H1 (cell line): Measurements from ENCODE around the gene LYPD3. TPM values are rescaled to one million over a fixed set of nuclear protein-coding genes. Genes with fewer than 3 reads are reported as not detected.

Experiments used
- CTCF ChIA-PET: fragments of 300-600 bp; sonication (Branson Sonifier 250); formaldehyde crosslinking; loops from one replicate; lab custom pipeline; 2021; ENCODE audit not compliant: partially characterized antibody; lab: Charles Lee
- POLR2A ChIA-PET: fragments of 300-600 bp; sonication (Branson Sonifier 250); formaldehyde crosslinking; loops from one replicate; lab custom pipeline; 2021; ENCODE audit warnings: inconsistent platforms; ENCODE audit not compliant: partially characterized antibody; lab: Charles Lee
- DNase-seq, 2 experiments: peaks; one replicate each; pipeline versions ENCODE4 v3.0.0 to v3.0.0-alpha.2; 2010 to 2022; ENCODE audit warnings: low spot score in 2 of 2, low read depth in 1 of 2, mixed read lengths in 1 of 2
- FAIRE-seq: peaks from 2 replicates; lab custom pipeline; 2011; peaks lifted over from hg19 to GRCh38; lab: Jason Lieb, UNC
- H2AFZ ChIP-seq: 2 replicates; pipeline ENCODE4 v1.8.1; 2012; ENCODE audit warnings: low read length, inconsistent platforms
- H2AK5ac ChIP-seq: 2 replicates; pipeline ENCODE4 v1.6.1; 2013; ENCODE audit warnings: low read depth, low read length
- H2BK120ac ChIP-seq: replicated peaks from 2 replicates; pipeline ENCODE3; 2013; ENCODE audit warnings: low read depth, low read length, inconsistent platforms
- H2BK12ac ChIP-seq: 2 replicates; pipeline ENCODE4 v1.6.1; 2013; ENCODE audit warnings: low read depth, low read length
- H2BK15ac ChIP-seq: 2 replicates; pipeline ENCODE4 v1.6.1; 2013; ENCODE audit warnings: low read length
- H2BK20ac ChIP-seq: 2 replicates; pipeline ENCODE4 v1.6.1; 2013; ENCODE audit warnings: low read length
- H2BK5ac ChIP-seq: 2 replicates; pipeline ENCODE4 v1.6.1; 2013; ENCODE audit warnings: low read depth, low read length
- H3K14ac ChIP-seq: 2 replicates; pipeline ENCODE4 v1.6.1; 2013; ENCODE audit warnings: inconsistent platforms; ENCODE audit not compliant: insufficient read length
- H3K18ac ChIP-seq: 2 replicates; pipeline ENCODE4 v1.6.1; 2013; ENCODE audit warnings: low read length; ENCODE audit errors: extremely low read depth
- H3K23ac ChIP-seq: 2 replicates; pipeline ENCODE4 v1.6.1; 2013; ENCODE audit warnings: inconsistent platforms; ENCODE audit not compliant: insufficient read length
- H3K23me2 ChIP-seq: 2 replicates; pipeline ENCODE4 v1.6.1; 2013; ENCODE audit warnings: low read depth, low read length
- H3K27ac ChIP-seq: 2 replicates; pipeline ENCODE4 v1.6.1; 2011; ENCODE audit warnings: low read depth, low read length, inconsistent platforms
- H3K27me3 ChIP-seq, 4 experiments: replicated peaks in 1 of 4; 1 replicate in 1 of 4; 2 replicates in 3 of 4; pipeline versions ENCODE4 v1.6.1 to v1.8.1; 2011 to 2013; ENCODE audit warnings: low read length in 3 of 4, mild to moderate bottlenecking in 3 of 4, inconsistent platforms in 2 of 4, mixed read lengths in 2 of 4, moderate library complexity in 1 of 4; ENCODE audit not compliant: control insufficient read depth in 3 of 4, insufficient read depth in 3 of 4; ENCODE audit errors: extremely low read depth in 1 of 4
- H3K36me3 ChIP-seq, 4 experiments: 2 replicates each; pipeline versions ENCODE4 v1.6.1 to v1.8.1; 2011 to 2013; ENCODE audit warnings: mild to moderate bottlenecking in 4 of 4, low read length in 3 of 4, moderate library complexity in 2 of 4, control low read depth in 1 of 4, inconsistent platforms in 1 of 4; ENCODE audit not compliant: insufficient read depth in 4 of 4, control insufficient read depth in 2 of 4
- H3K4ac ChIP-seq: replicated peaks from 2 replicates; pipeline ENCODE3; 2013; ENCODE audit warnings: low read length, low read depth, mixed read lengths, inconsistent platforms; ENCODE audit not compliant: insufficient read length
- H3K4me1 ChIP-seq, 4 experiments: replicated peaks in 1 of 4; 1 replicate in 1 of 4; 2 replicates in 3 of 4; pipeline versions ENCODE4 v1.6.1 to v1.8.1; 2011 to 2013; ENCODE audit warnings: low read length in 3 of 4, inconsistent platforms in 2 of 4, mixed read lengths in 1 of 4; ENCODE audit not compliant: insufficient read depth in 4 of 4, control insufficient read depth in 3 of 4
- H3K4me2 ChIP-seq, 2 experiments: 2 replicates each; pipeline versions ENCODE4 v1.6.1 to v1.8.1; 2011 to 2013; ENCODE audit warnings: low read depth in 2 of 2, low read length in 2 of 2, control low read depth in 1 of 2, inconsistent platforms in 1 of 2, mild to moderate bottlenecking in 1 of 2; ENCODE audit not compliant: insufficient read depth in 1 of 2
- H3K4me3 ChIP-seq, 4 experiments: fragments of 200-600, 300-600 bp in 1 of 4; sonication (generic), shearing (Covaris generic), sonication (Bioruptor Twin) in 1 of 4; 2 replicates each; pipeline versions ENCODE4 v1.5.1 to v1.8.1; 2011 to 2016; ENCODE audit warnings: low read length in 4 of 4, low read depth in 3 of 4, control low read depth in 2 of 4, inconsistent platforms in 2 of 4, mild to moderate bottlenecking in 2 of 4, mixed read lengths in 1 of 4, moderate library complexity in 1 of 4; ENCODE audit not compliant: insufficient read depth in 2 of 4; ENCODE audit errors: extremely low read depth in 1 of 4
- H3K56ac ChIP-seq: replicated peaks from 2 replicates; pipeline ENCODE3; 2013; ENCODE audit warnings: low read depth, mild to moderate bottlenecking, mixed read lengths, low read length, inconsistent platforms; ENCODE audit not compliant: insufficient read length
- H3K79me1 ChIP-seq: 2 replicates; pipeline ENCODE4 v1.6.1; 2013; ENCODE audit warnings: low read depth, low read length, control low read depth
- H3K79me2 ChIP-seq, 2 experiments: 2 replicates each; pipeline versions ENCODE4 v1.6.1 to v1.8.1; 2012 to 2013; ENCODE audit warnings: low read length in 2 of 2, mild to moderate bottlenecking in 2 of 2, inconsistent platforms in 1 of 2; ENCODE audit not compliant: insufficient read depth in 2 of 2, control insufficient read depth in 1 of 2
- H3K9ac ChIP-seq, 4 experiments: replicated peaks in 1 of 4; 1 replicate in 1 of 4; 2 replicates in 3 of 4; pipeline versions ENCODE4 v1.6.1 to v1.8.1; 2011 to 2013; ENCODE audit warnings: low read depth in 3 of 4, low read length in 3 of 4, control low read depth in 2 of 4, mild to moderate bottlenecking in 2 of 4, moderate library complexity in 2 of 4, inconsistent platforms in 1 of 4; ENCODE audit errors: extremely low read depth in 1 of 4
- H3K9me3 ChIP-seq, 2 experiments: 2 replicates each; pipeline versions ENCODE4 v1.6.1 to v1.8.1; 2012 to 2013; ENCODE audit warnings: mild to moderate bottlenecking in 2 of 2, moderate library complexity in 2 of 2, control low read depth in 1 of 2, inconsistent platforms in 1 of 2, low read depth in 1 of 2, low read length in 1 of 2, mixed read lengths in 1 of 2; ENCODE audit not compliant: insufficient read depth in 2 of 2
- H4K20me1 ChIP-seq, 2 experiments: replicated peaks in 1 of 2; 2 replicates each; pipeline versions ENCODE3 to v1.8.1; 2011 to 2013; ENCODE audit warnings: inconsistent platforms in 2 of 2, low read length in 2 of 2, mild to moderate bottlenecking in 1 of 2; ENCODE audit not compliant: insufficient read depth in 2 of 2, control insufficient read depth in 1 of 2
- H4K5ac ChIP-seq: 2 replicates; pipeline ENCODE4 v1.6.1; 2013; ENCODE audit warnings: low read length, low read depth, mixed read lengths, inconsistent platforms; ENCODE audit not compliant: insufficient read length
- H4K8ac ChIP-seq: 2 replicates; pipeline ENCODE4 v1.8.0; 2013; ENCODE audit warnings: mild to moderate bottlenecking, moderate library complexity, low read length, inconsistent platforms; ENCODE audit not compliant: insufficient read depth; ENCODE audit errors: extremely low read depth
- H4K91ac ChIP-seq: replicated peaks from 2 replicates; pipeline ENCODE3; 2013; ENCODE audit warnings: low read length, mixed read lengths, inconsistent platforms; ENCODE audit not compliant: insufficient read length
- CREB1 ChIP-seq: IDR thresholded peaks from 2 replicates; pipeline ENCODE4 v1.6.1; 2012; ENCODE audit warnings: inconsistent platforms
- GABPA ChIP-seq: IDR thresholded peaks from 2 replicates; pipeline ENCODE4 v1.6.1; 2011; ENCODE audit warnings: mild to moderate bottlenecking, low read length, moderate library complexity, borderline replicate concordance; ENCODE audit not compliant: insufficient read depth
- GTF2F1 ChIP-seq: IDR thresholded peaks from 2 replicates; pipeline ENCODE4 v1.6.1; 2012; ENCODE audit warnings: low read depth, low read length, improper control_type of control experiment, borderline replicate concordance
- KDM1A ChIP-seq: fragments of 200-600, 300-600 bp; sonication (generic); IDR thresholded peaks from 2 replicates; pipeline ENCODE4 v1.7.1; 2016; ENCODE audit warnings: mild to moderate bottlenecking, low read length, borderline replicate concordance
- KDM5A ChIP-seq: fragments of 200-600 bp; IDR thresholded peaks from 2 replicates; pipeline ENCODE4 v1.7.1; 2012; ENCODE audit warnings: mild to moderate bottlenecking, low read length, inconsistent platforms, mixed read lengths
- POU5F1 ChIP-seq: IDR thresholded peaks from 2 replicates; pipeline ENCODE4 v1.6.1; 2011; ENCODE audit warnings: low read depth, mild to moderate bottlenecking, low read length, moderate library complexity
- RAD21 ChIP-seq, 2 experiments: IDR thresholded peaks in 1 of 2; conservative IDR thresholded peaks in 1 of 2; 2 replicates each; pipeline ENCODE4 v1.6.1; 2011; ENCODE audit warnings: low read depth in 2 of 2, low read length in 2 of 2, improper control_type of control experiment in 1 of 2, inconsistent platforms in 1 of 2, mild to moderate bottlenecking in 1 of 2, moderate library complexity in 1 of 2
- SIX5 ChIP-seq: IDR thresholded peaks from 2 replicates; pipeline ENCODE4 v1.6.1; 2011; ENCODE audit warnings: mild to moderate bottlenecking, low read depth, low read length
- SP4 ChIP-seq: IDR thresholded peaks from 2 replicates; pipeline ENCODE4 v1.6.1; 2012; ENCODE audit warnings: low read length, inconsistent platforms
- TCF12 ChIP-seq: IDR thresholded peaks from 2 replicates; pipeline ENCODE4 v1.6.1; 2011; ENCODE audit warnings: low read depth, mild to moderate bottlenecking, low read length
- WGBS, 2 experiments: shearing (Covaris generic) in 1 of 2; methylation state at CpG; one replicate each; pipeline versions ENCODE4 v1.1.6 to v1.1.7; 2013 to 2015; ENCODE audit warnings: low lambda C conversion rate in 2 of 2, mixed read lengths in 2 of 2, inconsistent platforms in 1 of 2, low coverage in 1 of 2, missing lambda C conversion rate in 1 of 2; ENCODE audit not compliant: insufficient replicate concordance in 2 of 2, insufficient coverage in 1 of 2, insufficient read length in 1 of 2; ENCODE audit errors: extremely low coverage in 1 of 2, missing lambda C conversion rate in 1 of 2; 5-methylcytosine and 5-hydroxymethylcytosine counted together
- polyA plus RNA-seq, 7 experiments: library from polyadenylated mRNA; depleted of rRNA in 3 of 7; stranded (reverse) in 5 of 7; unstranded in 2 of 7; fragments of >200 nt in 5 of 7; fragments of 200-250 nt in 2 of 7; gene quantifications; 1 replicate in 5 of 7; 2 replicates in 1 of 7; 4 replicates in 1 of 7; pipeline versions ENCODE4 v1.2.1 to v1.2.3, GENCODE V29; 2011 to 2013; ENCODE audit warnings: missing spikeins in 2 of 7, mixed read lengths in 2 of 7
- total RNA-seq: library from RNA; stranded (reverse); fragmentation: NEBNext Ultra II Directional; extraction: Animal tissue kit (Norgen Biotek cat#: 25700); gene quantifications from 2 replicates; pipeline ENCODE4 v1.2.1, GENCODE V29; 2021
- TF ChIP-seq, protein P1 (sequence below): IDR thresholded peaks from 2 replicates; pipeline ENCODE4 v1.6.1; 2011; ENCODE audit warnings: low read depth, mild to moderate bottlenecking, low read length; ENCODE audit not compliant: insufficient read depth
- TF ChIP-seq, protein P2 (sequence below), 3 experiments: IDR thresholded peaks; 1 replicate in 2 of 3; 2 replicates in 1 of 3; pipeline versions ENCODE4 v1.5.1 to v1.6.1; 2011; ENCODE audit warnings: low read length in 3 of 3, mild to moderate bottlenecking in 3 of 3, inconsistent platforms in 2 of 3, low read depth in 1 of 3, moderate library complexity in 1 of 3; ENCODE audit not compliant: insufficient read depth in 1 of 3; ENCODE audit errors: control extremely low read depth in 1 of 3

Gene LYPD3
- total and polyA plus RNA-seq, 2 of the 8 experiments (the other 6 are each of a cell fraction or from before 2014, with no cell fraction given), result 4.1 to 16.4 TPM

DNA sequence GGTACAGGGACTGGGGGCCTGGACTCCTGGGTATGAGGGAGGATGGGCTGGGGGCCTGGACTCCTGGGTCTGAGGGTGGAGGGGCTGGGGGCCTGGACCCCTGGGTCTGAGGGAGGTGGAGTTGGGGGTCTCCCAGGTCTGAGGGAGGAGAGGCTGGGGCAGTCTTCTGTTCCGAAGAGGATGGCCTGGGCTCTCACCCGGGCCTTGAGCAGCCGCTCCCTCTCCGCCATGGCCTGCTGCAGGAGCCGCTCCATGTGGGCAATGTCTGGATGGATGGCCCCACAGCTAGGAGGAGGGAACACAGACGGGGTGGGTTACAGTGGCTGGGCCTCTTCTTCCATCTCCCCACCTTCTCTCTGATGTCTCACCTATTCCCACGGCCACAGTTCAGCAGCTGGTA lies 21.0 kb upstream of the LYPD3 start:
- no peak overlapping the region for H4K91ac ChIP-seq
- FAIRE-seq (no peak), DNase-seq (no peak)
- WGBS, 2 experiments, result 95% methylated on average over 5 of the region's 7 CpGs; no CpG with 5 or more reads in 1 of the 2 experiments
- no peaks in the 10 kb centered on the region; the same call in 1 of the 2 replicates for H3K23me2 ChIP-seq
- H2BK120ac ChIP-seq, result no peak overlapping the region
- H3K4me1 ChIP-seq, result no peaks in the 10 kb centered on the region
- H3K23ac ChIP-seq, result no peak overlapping the region
- no peak overlapping the region for H3K4ac ChIP-seq
- H3K9ac ChIP-seq, result no peak overlapping the region
- ChIA-PET POLR2A (no interaction called here), CTCF (interaction anchor here (0.8 kb wide), 1 partner anchor 39 kb away, joined by 3 read pairs; no protein-coding TSS in a partner anchor)
- H3K9me3 ChIP-seq, result no peaks in the 10 kb centered on the region
- no peak overlapping the region for H3K27ac ChIP-seq
- no peak overlapping the region for H4K5ac ChIP-seq
- H3K4me2 ChIP-seq, result no peak overlapping the region
- no peaks in the 10 kb centered on the region for H3K79me2 ChIP-seq
- H4K8ac ChIP-seq, result no peak overlapping the region; the same call in 1 of the 2 replicates
- no peak overlapping the region for H2AK5ac ChIP-seq
- no peak overlapping the region for H3K18ac ChIP-seq
- no peaks in the 10 kb centered on the region for H3K27me3 ChIP-seq
- no peak overlapping the region for H2BK5ac ChIP-seq
- no peak overlapping the region for H2AFZ ChIP-seq
- H2BK15ac ChIP-seq, result no peak overlapping the region
- no peak overlapping the region for H3K14ac ChIP-seq
- H2BK20ac ChIP-seq, result no peak overlapping the region
- no peak overlapping the region for H3K4me3 ChIP-seq
- H3K79me1 ChIP-seq, result no peaks in the 10 kb centered on the region
- no peaks in the 10 kb centered on the region for H3K36me3 ChIP-seq
- no peaks in the 10 kb centered on the region for H4K20me1 ChIP-seq
- H3K56ac ChIP-seq, result no peak overlapping the region
- no peak overlapping the region for H2BK12ac ChIP-seq
- TF ChIP-seq, protein P1, sequence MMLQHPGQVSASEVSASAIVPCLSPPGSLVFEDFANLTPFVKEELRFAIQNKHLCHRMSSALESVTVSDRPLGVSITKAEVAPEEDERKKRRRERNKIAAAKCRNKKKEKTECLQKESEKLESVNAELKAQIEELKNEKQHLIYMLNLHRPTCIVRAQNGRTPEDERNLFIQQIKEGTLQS, result no peak
- TF ChIP-seq RAD21 (IDR thresholded peaks at IDR 0.05 in 1 of 2, conservative IDR thresholded peaks at IDR 0.05 in 1 of 2; ENCODE audit: low read depth in 2 of 2, low read length in 2 of 2), result no peak
- TF ChIP-seq, protein P2, sequence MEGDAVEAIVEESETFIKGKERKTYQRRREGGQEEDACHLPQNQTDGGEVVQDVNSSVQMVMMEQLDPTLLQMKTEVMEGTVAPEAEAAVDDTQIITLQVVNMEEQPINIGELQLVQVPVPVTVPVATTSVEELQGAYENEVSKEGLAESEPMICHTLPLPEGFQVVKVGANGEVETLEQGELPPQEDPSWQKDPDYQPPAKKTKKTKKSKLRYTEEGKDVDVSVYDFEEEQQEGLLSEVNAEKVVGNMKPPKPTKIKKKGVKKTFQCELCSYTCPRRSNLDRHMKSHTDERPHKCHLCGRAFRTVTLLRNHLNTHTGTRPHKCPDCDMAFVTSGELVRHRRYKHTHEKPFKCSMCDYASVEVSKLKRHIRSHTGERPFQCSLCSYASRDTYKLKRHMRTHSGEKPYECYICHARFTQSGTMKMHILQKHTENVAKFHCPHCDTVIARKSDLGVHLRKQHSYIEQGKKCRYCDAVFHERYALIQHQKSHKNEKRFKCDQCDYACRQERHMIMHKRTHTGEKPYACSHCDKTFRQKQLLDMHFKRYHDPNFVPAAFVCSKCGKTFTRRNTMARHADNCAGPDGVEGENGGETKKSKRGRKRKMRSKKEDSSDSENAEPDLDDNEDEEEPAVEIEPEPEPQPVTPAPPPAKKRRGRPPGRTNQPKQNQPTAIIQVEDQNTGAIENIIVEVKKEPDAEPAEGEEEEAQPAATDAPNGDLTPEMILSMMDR (IDR thresholded peaks at IDR 0.05; ENCODE audit: control extremely low read depth in 1 of 3, insufficient read depth in 1 of 3, low read depth in 1 of 3, low read length in 3 of 3), result no peak
- no peak for TF ChIP-seq GABPA
- no peak for TF ChIP-seq GTF2F1
- no peak for TF ChIP-seq SP4
- no peak for TF ChIP-seq POU5F1
- no peak for TF ChIP-seq CREB1
- no peak for TF ChIP-seq SIX5
- no peak for TF ChIP-seq TCF12
- no peak for TF ChIP-seq KDM5A
- TF ChIP-seq KDM1A, result no peak
